ENCODE data around the gene ANKS1A. TPM values are rescaled to one million over a fixed set of nuclear protein-coding genes. Genes with fewer than 3 reads are reported as not detected.
A peak's percentile ranks its signal among the peaks of the same experiment; 100 is the strongest.

Gene ANKS1A
- total RNA-seq, 1 donor from 2014 or later = 20.9 TPM

- Histone ChIP-seq H3K4me3 (no peak overlapping the region), H3K9me3 (no peaks in the 10 kb centered on the region), H3K36me3 (no peaks in the 10 kb centered on the region), H3K27me3 (no peaks in the 10 kb centered on the region), H3K27ac (peak overlapping the region; percentile 91 to 97), H3K4me1 (peaks cover 3 to 25% of the 10 kb centered on the region in 2 donors)
- no peak for TF ChIP-seq CTCF (IDR thresholded peaks at IDR 0.05)
- intact Hi-C loops (cut with DNase I) = loop anchor here (2.0 to 5.0 kb wide), 3 partner anchors 45 to 246 kb away; no protein-coding TSS in a partner anchor
- no peak for DNase-seq (ENCODE audit: low spot score in 2 of 2)
Measured at GRCh38 chr6:35015996-35016395, 126.9 kb downstream of the ANKS1A start.

- peak in 1 of 2 donors; percentile 81 for DNase-seq (ENCODE audit: low spot score in 2 of 2)
- intact Hi-C loops (cut with DNase I) = loop anchor here (1.0 to 5.0 kb wide), 4 partner anchors 32 to 246 kb away; no protein-coding TSS in a partner anchor
- no peak for TF ChIP-seq CTCF (IDR thresholded peaks at IDR 0.05)
- Histone ChIP-seq H3K4me3 (peak overlapping the region; percentile 73), H3K4me1 (peaks cover 5 to 32% of the 10 kb centered on the region in 2 donors), H3K27me3 (no peaks in the 10 kb centered on the region), H3K9me3 (no peaks in the 10 kb centered on the region), H3K36me3 (no peaks in the 10 kb centered on the region), H3K27ac (peak overlapping the region; percentile 91 to 97)
Measured at GRCh38 chr6:35016502-35017321, 127.7 kb downstream of the ANKS1A start.

GRCh38 chr6:35017411-35018181 is 128.5 kb downstream of the ANKS1A start:
- peak in 2 of 3 experiments; percentile 3 to 26 for TF ChIP-seq CTCF (IDR thresholded peaks at IDR 0.05)
- DNase-seq (ENCODE audit: low spot score in 2 of 2) = peak in 1 of 2 donors; percentile 85

GRCh38 chr6:35018182-35018519 is 129.1 kb downstream of the ANKS1A start:
- peak in 1 of 3 experiments; percentile 7 for TF ChIP-seq CTCF (IDR thresholded peaks at IDR 0.05)
- no peaks in the 10 kb centered on the region for H3K9me3 ChIP-seq
- H3K27me3 ChIP-seq = no peaks in the 10 kb centered on the region
- peaks cover 5 to 39% of the 10 kb centered on the region in 2 donors for H3K4me1 ChIP-seq
- peak overlapping the region; percentile 91 to 97 for H3K27ac ChIP-seq
- peak overlapping the region; percentile 73 for H3K4me3 ChIP-seq
- H3K36me3 ChIP-seq = no peaks in the 10 kb centered on the region
- intact Hi-C loops (cut with DNase I) = loop anchor here (5.0 kb wide), 1 partner anchor 244 kb away; no protein-coding TSS in a partner anchor
- no peak for DNase-seq (ENCODE audit: low spot score in 2 of 2)

More at GRCh38 chr6:35017411-35018181, 128.5 kb downstream of the ANKS1A start:
- Histone ChIP-seq H3K27ac (peak overlapping the region; percentile 91 to 97), H3K9me3 (no peaks in the 10 kb centered on the region), H3K4me3 (peak overlapping the region; percentile 73), H3K36me3 (no peaks in the 10 kb centered on the region), H3K27me3 (no peaks in the 10 kb centered on the region), H3K4me1 (peaks cover 5 to 33% of the 10 kb centered on the region in 2 donors)
- intact Hi-C loops (cut with DNase I) = loop anchor here (1.0 to 5.0 kb wide), 4 partner anchors 31 to 245 kb away; no protein-coding TSS in a partner anchor

GRCh38 chr6:35018746-35019145 is 129.7 kb downstream of the ANKS1A start:
- TF ChIP-seq CTCF (IDR thresholded peaks at IDR 0.05) = no peak
- H3K4me3 ChIP-seq = peak overlapping the region; percentile 73
- H3K9me3 ChIP-seq = no peaks in the 10 kb centered on the region
- no peaks in the 10 kb centered on the region for H3K27me3 ChIP-seq
- H3K4me1 ChIP-seq = peaks cover 5 to 41% of the 10 kb centered on the region in 2 donors
- H3K27ac ChIP-seq = peak overlapping the region; percentile 91 to 97
- DNase-seq (ENCODE audit: low spot score in 2 of 2) = no peak
- intact Hi-C loops (cut with DNase I) = loop anchor here (5.0 kb wide), 1 partner anchor 244 kb away; no protein-coding TSS in a partner anchor
- no peaks in the 10 kb centered on the region for H3K36me3 ChIP-seq

All from ascending aorta (tissue), 2 donors.